Panc1 (cell line): ENCODE measurements around the gene ELMO1. TPM values are rescaled to one million over a fixed set of nuclear protein-coding genes. Genes with fewer than 3 reads are reported as not detected.

Experiments used
- ATAC-seq: fragments of 200-7000 bp; cut with Tn5 transposase; 2 replicates; pipeline ENCODE4 v1.9.1; 2020; ENCODE audit warnings: mild to moderate bottlenecking, moderate library complexity
- BruUV-seq: library from RNA; stranded (reverse); fragments of 400-500 nt; replicated peaks from 2 replicates; lab custom pipeline; 2021; lab: Mats Ljungman, UMichigan
- CTCF ChIA-PET: fragments of 300-600 bp; sonication (Branson Sonifier 250); formaldehyde crosslinking; loops from one replicate; lab custom pipeline; 2022; ENCODE audit warnings: antibody characterized with exemption; lab: Charles Lee
- POLR2A ChIA-PET: fragments of 300-600 bp; sonication (Branson Sonifier 250); formaldehyde crosslinking; loops from one replicate; lab custom pipeline; 2022; ENCODE audit warnings: antibody characterized with exemption; lab: Charles Lee
- DNase-seq: peaks from one replicate; pipeline ENCODE4 v3.0.0-alpha.2; 2010; ENCODE audit warnings: low read depth, low spot score
- H3K27ac ChIP-seq: 2 replicates; pipeline ENCODE4 v1.5.1; 2011; ENCODE audit warnings: mild to moderate bottlenecking, low read length, inconsistent platforms
- H3K27me3 ChIP-seq: fragments of 200-500 bp; sonication (Bioruptor generic); 2 replicates; pipeline ENCODE4 v1.6.0; 2014; ENCODE audit warnings: low read length, inconsistent platforms; ENCODE audit not compliant: control insufficient read depth, insufficient read depth
- H3K36me3 ChIP-seq: fragments of 200-500 bp; sonication (Bioruptor generic); 2 replicates; pipeline ENCODE4 v1.5.1; 2014; ENCODE audit warnings: inconsistent platforms, mild to moderate bottlenecking, low read length, moderate library complexity; ENCODE audit not compliant: control insufficient read depth, insufficient read depth
- H3K4me1 ChIP-seq: 2 replicates; pipeline ENCODE4 v1.5.1; 2011; ENCODE audit warnings: inconsistent platforms, mild to moderate bottlenecking, low read length, moderate library complexity; ENCODE audit not compliant: control insufficient read depth, insufficient read depth
- H3K4me3 ChIP-seq, 2 experiments: 2 replicates each; pipeline ENCODE4 v1.5.1; 2011 to 2012; ENCODE audit warnings: low read depth in 2 of 2, low read length in 2 of 2, mild to moderate bottlenecking in 2 of 2, inconsistent platforms in 1 of 2, moderate library complexity in 1 of 2
- H3K9me3 ChIP-seq: fragments of 200-500 bp; sonication (Bioruptor generic); 2 replicates; pipeline ENCODE4 v1.5.1; 2014; ENCODE audit warnings: low read depth, mild to moderate bottlenecking, inconsistent platforms, low read length, moderate library complexity; ENCODE audit not compliant: control insufficient read depth, insufficient read depth
- CTCF ChIP-seq: fragments of 450-650 bp; IDR thresholded peaks from 2 replicates; pipeline ENCODE4 v1.5.1; 2017; ENCODE audit warnings: mild to moderate bottlenecking
- POLR2AphosphoS5 ChIP-seq: IDR thresholded peaks from 2 replicates; pipeline ENCODE4 v1.6.1; 2012; ENCODE audit warnings: mild to moderate bottlenecking, low read depth, low read length, moderate library complexity
- REST ChIP-seq, 2 experiments: IDR thresholded peaks; 2 replicates each; pipeline ENCODE4 v1.6.1; 2011 to 2012; ENCODE audit warnings: low read depth in 2 of 2, control low read depth in 1 of 2, low read length in 1 of 2, mild to moderate bottlenecking in 1 of 2, moderate library complexity in 1 of 2; ENCODE audit not compliant: insufficient read depth in 1 of 2
- SIN3A ChIP-seq: IDR thresholded peaks from 2 replicates; pipeline ENCODE4 v1.6.1; 2012; ENCODE audit warnings: low read depth, mild to moderate bottlenecking, low read length, moderate library complexity, borderline replicate concordance; ENCODE audit not compliant: insufficient read depth
- TCF7L2 ChIP-seq: IDR thresholded peaks from 2 replicates; pipeline ENCODE4 v1.6.1; 2011; ENCODE audit warnings: mild to moderate bottlenecking, low read depth, low read length, inconsistent platforms
- in situ Hi-C: cut with HindIII; loops from 2 replicates; pipeline ENCODE4 v1.10.0; 2016; ENCODE audit warnings: low sequenced_read_pairs, low pct_unique_long_range_greater_than_20kb
- intact Hi-C: fragments of 100-400 bp; cut with micrococcal nuclease; formaldehyde crosslinking; loops from one replicate; pipeline ENCODE4 v1.10.0; 2022; ENCODE audit not compliant: unreplicated experiment
- total RNA-seq: library from RNA; stranded (reverse); gene quantifications from one replicate; pipeline ENCODE4 v1.2.1, GENCODE V29; 2021; ENCODE audit not compliant: unreplicated experiment

Gene ELMO1
- total RNA-seq, 1 experiment from 2014 or later, result 0.80 TPM

- ATAC-seq, result no peak
- no peak overlapping the region for H3K4me3 ChIP-seq
- H3K4me1 ChIP-seq, result no peaks in the 10 kb centered on the region
- ChIA-PET CTCF (no interaction called here), POLR2A (no interaction called here)
- H3K27me3 ChIP-seq, result no peaks in the 10 kb centered on the region
- intact Hi-C loops, result no loop called here
- in situ Hi-C loops, result no loop called here
- no peak overlapping the region for H3K27ac ChIP-seq
- TF ChIP-seq SIN3A (no peak), REST (IDR thresholded peaks at IDR 0.05; ENCODE audit: insufficient read depth in 1 of 2, low read depth in 2 of 2, low read length in 1 of 2) (no peak), CTCF (no peak), POLR2AphosphoS5 (no peak), TCF7L2 (no peak)
- no TSS peak for BruUV-seq
- H3K9me3 ChIP-seq, result no peaks in the 10 kb centered on the region
- no peaks in the 10 kb centered on the region for H3K36me3 ChIP-seq
- DNase-seq, result no peak
Observed at GRCh38 chr7:36874041-36874440, 574.6 kb downstream of the ELMO1 start.

- CTCF ChIA-PET, result no interaction called here
Observed at GRCh38 chr7:36871863-36872262, 576.8 kb downstream of the ELMO1 start.

More at GRCh38 chr7:36871863-36872262, 576.8 kb downstream of the ELMO1 start:
- H3K9me3 ChIP-seq, result no peaks in the 10 kb centered on the region
- ATAC-seq (no peak), DNase-seq (no peak)
- no peak overlapping the region for H3K27ac ChIP-seq
- in situ Hi-C loops (no loop called here), intact Hi-C loops (no loop called here)
- no peak for TF ChIP-seq SIN3A
- TF ChIP-seq REST (IDR thresholded peaks at IDR 0.05; ENCODE audit: insufficient read depth in 1 of 2, low read depth in 2 of 2, low read length in 1 of 2), result no peak
- no peak for TF ChIP-seq POLR2AphosphoS5
- TF ChIP-seq CTCF, result no peak
- TF ChIP-seq TCF7L2, result no peak
- H3K4me3 ChIP-seq, result no peak overlapping the region
- no peaks in the 10 kb centered on the region for H3K27me3 ChIP-seq
- no peaks in the 10 kb centered on the region for H3K4me1 ChIP-seq
- H3K36me3 ChIP-seq, result no peaks in the 10 kb centered on the region
- POLR2A ChIA-PET, result no interaction called here
- no TSS peak for BruUV-seq
